ENCODE data around the gene TBCA.

Gene TBCA

GRCh38 chr5:77650686-77651085 is 125.5 kb downstream of the TBCA start:
- Histone ChIP-seq H3K4me3 (replicated peaks; ENCODE audit: low read depth, low read length) (no peak overlapping the region), H3K36me3 (ENCODE audit: control insufficient read depth, insufficient read depth, low read length) (no peaks in the 10 kb centered on the region), H3K27me3 (replicated peaks; ENCODE audit: control insufficient read depth, insufficient read depth, low read length) (peaks cover 2% of the 10 kb centered on the region; the same call in 1 of the 2 replicates)
- TF ChIP-seq CTCF (IDR thresholded peaks at IDR 0.05; ENCODE audit: insufficient read depth, low read length, poor library complexity, severe bottlenecking) = no peak
- DNase-seq (ENCODE audit: extremely low read depth, insufficient read length) = no peak

- peaks cover 2% of the 10 kb centered on the region; the same call in 1 of the 2 replicates for H3K27me3 ChIP-seq (replicated peaks; ENCODE audit: control insufficient read depth, insufficient read depth, low read length)
- no peak overlapping the region for H3K4me3 ChIP-seq (replicated peaks; ENCODE audit: low read depth, low read length)
- no peaks in the 10 kb centered on the region for H3K36me3 ChIP-seq (ENCODE audit: control insufficient read depth, insufficient read depth, low read length)
- no peak for TF ChIP-seq CTCF (IDR thresholded peaks at IDR 0.05; ENCODE audit: insufficient read depth, low read length, poor library complexity, severe bottlenecking)
- no peak for DNase-seq (ENCODE audit: extremely low read depth, insufficient read length)
Observed at GRCh38 chr5:77649776-77650175, 126.4 kb downstream of the TBCA start.

- DNase-seq (ENCODE audit: extremely low read depth, insufficient read length) = no peak
- no peak for TF ChIP-seq CTCF (IDR thresholded peaks at IDR 0.05; ENCODE audit: insufficient read depth, low read length, poor library complexity, severe bottlenecking)
- H3K36me3 ChIP-seq (ENCODE audit: control insufficient read depth, insufficient read depth, low read length) = no peaks in the 10 kb centered on the region
- peaks cover 2% of the 10 kb centered on the region; the same call in 1 of the 2 replicates for H3K27me3 ChIP-seq (replicated peaks; ENCODE audit: control insufficient read depth, insufficient read depth, low read length)
- no peak overlapping the region for H3K4me3 ChIP-seq (replicated peaks; ENCODE audit: low read depth, low read length)
Observed at GRCh38 chr5:77645995-77646639, 130.0 kb downstream of the TBCA start.

- Histone ChIP-seq H3K4me3 (replicated peaks; ENCODE audit: low read depth, low read length) (peak overlapping the region; percentile 57), H3K27me3 (replicated peaks; ENCODE audit: control insufficient read depth, insufficient read depth, low read length) (no peaks in the 10 kb centered on the region; the same call in 1 of the 2 replicates), H3K36me3 (ENCODE audit: control insufficient read depth, insufficient read depth, low read length) (no peaks in the 10 kb centered on the region)
- peak; percentile 69 for DNase-seq (ENCODE audit: extremely low read depth, insufficient read length)
- TF ChIP-seq CTCF (IDR thresholded peaks at IDR 0.05; ENCODE audit: insufficient read depth, low read length, poor library complexity, severe bottlenecking) = no peak
Observed at GRCh38 chr5:77645158-77645994, 130.8 kb downstream of the TBCA start.

GRCh38 chr5:77644371-77645157 is 131.6 kb downstream of the TBCA start:
- Histone ChIP-seq H3K27me3 (replicated peaks; ENCODE audit: control insufficient read depth, insufficient read depth, low read length) (no peaks in the 10 kb centered on the region; the same call in 1 of the 2 replicates), H3K4me3 (replicated peaks; ENCODE audit: low read depth, low read length) (peak overlapping the region; percentile 37; the same call in 1 of the 2 replicates), H3K36me3 (ENCODE audit: control insufficient read depth, insufficient read depth, low read length) (no peaks in the 10 kb centered on the region)
- no peak for DNase-seq (ENCODE audit: extremely low read depth, insufficient read length)
- TF ChIP-seq CTCF (IDR thresholded peaks at IDR 0.05; ENCODE audit: insufficient read depth, low read length, poor library complexity, severe bottlenecking) = no peak

Measured in GM06990 (cell line).